KOPT-K1 (cell line): ENCODE measurements around the gene EME1.
"Not testable (repeated sequence)": the region's sequence is repeated elsewhere in the genome, so short reads cannot be mapped to it uniquely, and the experiment has no call there.

Experiments used
- H3K27ac ChIP-seq: fragments of 200-600 bp; sonication (generic); 2 replicates; pipeline ENCODE4 v1.5.1; 2016; ENCODE audit warnings: antibody characterized with exemption, mild to moderate bottlenecking, low read depth, low read length; ENCODE audit not compliant: poor library complexity, severe bottlenecking
- H3K36me3 ChIP-seq: fragments of 200-600 bp; sonication (generic); 2 replicates; pipeline ENCODE4 v1.5.1; 2017; ENCODE audit warnings: antibody characterized with exemption, mild to moderate bottlenecking, low read length, moderate library complexity; ENCODE audit not compliant: insufficient read depth
- H3K9me3 ChIP-seq: fragments of 200-600 bp; sonication (generic); 2 replicates; pipeline ENCODE4 v1.5.1; 2017; ENCODE audit warnings: antibody characterized with exemption, low read length, mild to moderate bottlenecking; ENCODE audit not compliant: insufficient read depth, poor library complexity, severe bottlenecking

The EME1 gene

DNA sequence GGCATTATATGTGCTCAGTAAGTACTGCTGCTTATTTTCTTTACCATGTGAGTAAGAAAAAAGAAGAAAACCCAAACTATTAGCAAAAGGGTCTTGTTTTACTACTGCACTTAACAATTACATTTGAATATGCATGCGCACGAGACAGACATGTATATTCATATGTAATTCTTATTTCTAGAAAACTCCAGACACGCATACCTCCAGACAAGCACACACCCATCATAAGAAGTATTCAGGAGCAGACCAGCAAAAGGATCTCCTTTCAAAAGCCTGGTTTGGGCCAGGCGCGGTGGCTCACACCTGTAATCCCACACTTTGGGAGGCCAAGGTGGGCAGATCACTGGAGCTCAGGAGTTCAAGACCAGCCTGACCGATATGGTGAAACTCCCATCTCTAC lies 16.5 kb downstream of the EME1 start:
- peaks cover 100% of the 10 kb centered on the region for H3K36me3 ChIP-seq
- no peaks in the 10 kb centered on the region for H3K9me3 ChIP-seq
- no peak overlapping the region for H3K27ac ChIP-seq

DNA sequence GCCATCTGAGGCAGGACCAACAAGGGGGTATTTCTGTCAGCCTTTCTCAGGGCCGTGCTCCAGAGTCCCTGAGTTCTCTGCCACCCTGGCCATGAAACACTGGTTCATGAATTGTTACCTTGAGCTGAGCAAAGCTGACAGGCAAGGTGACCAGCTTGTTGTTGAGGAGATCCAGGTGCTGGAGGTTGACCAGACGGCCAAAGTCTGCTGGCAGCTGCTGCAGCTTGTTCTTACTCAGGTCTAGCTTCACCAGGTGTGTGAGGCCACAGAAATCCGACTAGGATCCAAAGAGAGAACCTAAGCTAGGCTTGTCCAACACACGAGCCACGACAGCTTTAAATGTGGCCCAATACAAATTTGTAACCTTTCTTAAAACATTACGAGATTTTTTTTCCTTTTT lies 19.6 kb downstream of the EME1 start:
- Histone ChIP-seq H3K36me3 (peaks cover 80% of the 10 kb centered on the region), H3K9me3 (no peaks in the 10 kb centered on the region), H3K27ac (no peak overlapping the region)

DNA sequence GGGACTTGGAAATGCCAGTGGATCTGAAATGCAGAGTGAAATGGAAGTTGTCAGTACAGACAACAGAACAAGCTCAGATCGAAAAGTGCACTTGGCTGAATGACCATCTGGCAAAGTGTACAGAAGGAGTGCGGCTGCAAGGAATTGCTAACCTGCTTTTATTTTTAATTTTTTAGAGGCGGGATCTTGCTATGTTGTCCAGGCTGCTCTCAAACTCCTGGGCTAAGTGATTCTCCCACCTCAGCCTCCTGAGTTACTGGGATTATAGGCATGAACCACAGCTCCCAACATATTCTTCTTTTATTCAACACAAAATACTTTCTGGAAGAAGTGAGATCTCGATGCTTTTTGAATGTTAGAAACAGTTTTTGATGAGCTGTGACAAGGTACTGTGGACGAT lies 20.7 kb downstream of the EME1 start:
- peaks cover 69% of the 10 kb centered on the region for H3K36me3 ChIP-seq
- H3K9me3 ChIP-seq = no peaks in the 10 kb centered on the region
- no peak overlapping the region for H3K27ac ChIP-seq

DNA sequence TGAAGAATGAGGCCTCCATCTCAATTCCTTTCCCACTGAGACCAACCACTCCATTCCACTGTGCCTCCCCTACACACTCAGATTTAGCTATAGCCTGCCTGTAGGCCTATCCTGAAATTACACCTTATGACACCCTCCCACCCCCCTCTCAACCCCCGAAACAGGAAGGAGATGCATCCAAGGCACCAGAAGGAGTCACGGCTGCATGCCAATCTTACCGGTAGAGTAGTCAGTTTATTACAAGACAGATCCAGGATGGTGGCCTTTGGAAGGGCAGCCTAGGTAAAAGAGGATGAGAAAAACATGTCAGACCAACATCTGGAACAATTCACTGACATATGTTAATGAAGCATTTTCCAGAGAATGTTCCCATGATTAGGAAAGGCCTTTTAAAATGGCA lies 21.7 kb downstream of the EME1 start:
- Histone ChIP-seq H3K27ac (no peak overlapping the region), H3K9me3 (no peaks in the 10 kb centered on the region), H3K36me3 (peaks cover 59% of the 10 kb centered on the region)

DNA sequence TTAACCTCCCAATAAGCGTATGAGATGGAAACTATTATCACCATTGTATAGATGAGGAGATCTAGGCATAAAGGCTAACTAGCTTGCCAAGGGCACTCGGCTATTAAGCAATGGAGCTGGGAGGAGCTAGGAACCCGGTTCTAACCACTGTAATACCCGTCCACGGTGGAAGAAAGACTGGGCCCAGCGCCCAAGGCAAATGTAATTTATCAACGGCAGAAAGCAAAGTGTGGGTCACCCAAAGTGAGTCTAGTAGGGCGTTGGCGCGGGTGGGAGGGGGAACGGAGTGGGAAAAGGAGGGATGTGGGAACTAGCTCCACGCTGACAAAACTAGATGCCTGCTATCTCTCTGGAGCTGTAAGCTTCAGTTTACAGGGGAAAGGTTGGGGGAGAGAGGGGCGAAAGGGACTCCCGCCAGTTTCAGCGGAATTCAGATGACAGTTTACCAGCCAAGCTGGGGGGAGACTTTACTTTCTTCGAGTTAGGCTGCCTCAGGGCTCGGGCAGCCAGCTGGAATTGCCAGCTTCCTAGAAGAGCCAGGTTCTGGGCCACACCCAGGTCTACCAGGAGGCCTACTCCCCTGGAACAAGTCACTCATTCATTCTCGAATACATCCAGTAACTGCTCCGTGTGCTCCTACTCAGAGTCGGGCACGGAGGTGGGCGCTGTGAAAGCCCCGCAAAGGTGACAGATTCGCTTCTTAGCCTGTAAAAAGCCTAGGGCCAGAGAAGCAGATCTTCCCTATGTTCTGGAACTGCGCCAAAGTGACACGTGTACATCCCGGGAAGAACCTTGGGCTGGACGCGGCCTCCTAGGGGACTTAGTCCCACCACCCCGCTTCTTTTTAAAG lies 23.5 kb downstream of the EME1 start:
- no peaks in the 10 kb centered on the region for H3K9me3 ChIP-seq
- H3K27ac ChIP-seq = peak overlapping the region; percentile 75
- peaks cover 41% of the 10 kb centered on the region for H3K36me3 ChIP-seq

DNA sequence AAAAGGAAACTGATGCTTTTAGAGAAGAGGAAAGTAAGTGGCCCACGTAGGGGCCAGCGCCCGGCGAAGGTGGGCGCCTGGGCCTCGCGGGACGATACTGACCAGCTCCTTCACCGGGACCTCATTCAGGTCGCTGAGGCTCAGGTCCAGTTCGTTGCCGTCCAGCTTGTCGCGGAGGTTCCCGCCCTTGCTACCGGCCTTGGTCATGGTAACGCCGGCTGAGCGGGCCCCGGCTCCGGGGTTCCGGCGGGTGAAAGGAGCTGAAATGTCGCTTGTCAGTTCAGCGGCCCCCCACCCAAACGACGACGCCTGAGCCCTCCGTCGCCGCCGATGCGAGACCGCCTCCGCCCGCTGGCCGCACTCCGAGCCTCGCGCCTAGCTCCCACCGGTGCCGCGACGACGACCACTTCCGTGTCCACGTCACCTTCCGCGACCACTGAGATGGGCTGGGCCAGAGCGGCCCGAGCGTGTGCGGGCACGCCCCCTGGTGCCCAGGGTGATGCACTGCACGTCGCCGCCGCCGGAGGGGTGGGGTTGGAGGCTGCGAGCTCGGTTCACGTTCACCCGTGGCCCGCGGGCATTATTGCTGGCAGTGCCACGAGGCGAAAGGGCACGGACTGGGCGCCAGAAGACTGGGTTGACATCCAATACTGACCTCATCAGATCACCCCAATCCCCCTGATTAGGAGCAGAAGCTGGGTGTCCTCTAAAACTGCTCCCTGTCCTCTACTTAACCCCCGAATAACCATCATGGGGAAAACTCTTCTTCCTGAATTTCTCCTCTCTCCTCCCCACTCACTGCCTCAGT lies 24.3 kb downstream of the EME1 start, which contains the start of gene LRRC59:
Gene LRRC59 (minus strand): TSS at position 413 of the 808 bp plus-strand sequence. CDS start 206 bp downstream, at position 207.
- H3K36me3 ChIP-seq = peaks cover 33% of the 10 kb centered on the region
- peak within 1 kb of the TSS; percentile 75 for H3K27ac ChIP-seq
- no peaks in the 10 kb centered on the region for H3K9me3 ChIP-seq

DNA sequence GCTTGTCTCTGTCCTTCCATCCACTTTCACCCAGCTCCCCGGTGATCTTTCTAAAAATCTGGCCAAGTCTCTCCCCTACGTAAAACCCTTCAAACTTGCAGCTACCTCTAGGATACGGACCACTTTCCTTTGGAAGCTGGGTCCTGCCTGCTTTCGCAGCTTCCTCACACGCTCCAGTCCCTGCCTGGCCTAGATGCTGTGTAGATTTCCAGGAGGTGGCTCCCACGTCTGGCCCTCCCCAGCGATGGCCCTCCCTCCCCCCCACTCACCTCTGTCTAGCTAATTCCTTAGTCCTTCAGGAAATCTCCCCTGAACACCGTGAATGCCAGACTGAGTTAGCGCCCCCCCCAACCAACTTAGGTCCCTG lies 24.9 kb downstream of the EME1 start:
- Histone ChIP-seq H3K9me3 (no peaks in the 10 kb centered on the region), H3K27ac (peak overlapping the region; percentile 75), H3K36me3 (peaks cover 27% of the 10 kb centered on the region)

DNA sequence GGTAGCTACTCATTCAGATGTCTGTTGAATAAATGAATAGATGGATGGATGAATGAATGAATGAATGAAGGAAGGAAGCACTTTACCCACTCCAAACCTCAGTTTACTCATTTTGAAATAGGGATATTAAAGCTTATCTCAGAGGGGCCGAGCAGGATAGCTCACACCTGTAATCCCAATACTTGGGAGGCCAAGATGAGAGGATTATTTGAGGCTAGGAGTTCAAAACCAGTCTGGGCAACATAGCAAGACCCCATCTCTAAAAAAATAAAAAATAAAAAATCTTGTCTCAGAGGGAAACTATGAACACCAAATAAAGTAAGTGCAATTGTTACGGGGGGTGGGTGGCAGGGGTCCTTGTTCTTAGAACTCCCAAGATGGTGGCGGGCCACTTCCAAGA lies 25.6 kb downstream of the EME1 start:
- not testable (repeated sequence) for H3K9me3 ChIP-seq, H3K27ac ChIP-seq
- peaks cover 19% of the 10 kb centered on the region for H3K36me3 ChIP-seq

DNA sequence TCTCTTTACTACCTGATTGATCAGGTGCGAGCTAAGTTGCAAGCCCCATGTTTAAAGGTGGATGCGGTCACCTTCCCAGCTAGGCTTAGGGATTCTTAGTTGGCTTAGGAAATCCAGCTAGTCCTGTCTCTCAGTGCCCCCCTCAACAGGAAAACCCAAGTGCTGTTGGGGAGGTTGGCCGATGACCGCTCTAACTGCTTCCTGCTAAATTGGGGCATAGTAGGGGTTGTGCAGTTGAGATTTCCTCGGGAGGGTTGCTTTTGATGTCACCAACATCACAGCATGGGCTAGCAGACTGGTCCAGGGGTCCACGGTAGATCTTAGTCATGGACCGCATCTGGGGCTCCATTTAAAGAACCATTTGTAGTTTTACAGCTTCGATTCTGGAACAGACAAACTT lies 26.6 kb downstream of the EME1 start:
- H3K27ac ChIP-seq, H3K9me3 ChIP-seq, H3K36me3 ChIP-seq: not testable (repeated sequence)

DNA sequence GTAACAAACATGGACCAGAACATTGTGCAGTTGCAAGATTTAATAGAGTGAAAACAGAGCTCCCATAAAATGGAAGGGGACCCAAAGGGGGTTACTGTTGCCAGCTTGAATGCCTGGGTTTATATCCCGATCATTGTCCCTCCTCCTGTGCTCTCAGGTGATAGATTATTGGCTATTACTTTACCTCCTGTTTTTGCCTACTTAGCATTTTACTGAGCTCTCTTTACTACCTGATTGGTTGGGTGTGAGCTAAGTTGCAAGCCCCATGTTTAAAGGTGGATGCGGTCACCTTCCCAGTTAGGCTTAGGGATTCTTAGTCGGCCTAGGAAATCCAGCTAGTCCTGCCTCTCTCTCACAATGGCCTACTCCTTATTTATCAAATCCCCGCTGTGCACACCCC lies 32.3 kb downstream of the EME1 start:
- H3K9me3 ChIP-seq, H3K27ac ChIP-seq, H3K36me3 ChIP-seq: not testable (repeated sequence)

DNA sequence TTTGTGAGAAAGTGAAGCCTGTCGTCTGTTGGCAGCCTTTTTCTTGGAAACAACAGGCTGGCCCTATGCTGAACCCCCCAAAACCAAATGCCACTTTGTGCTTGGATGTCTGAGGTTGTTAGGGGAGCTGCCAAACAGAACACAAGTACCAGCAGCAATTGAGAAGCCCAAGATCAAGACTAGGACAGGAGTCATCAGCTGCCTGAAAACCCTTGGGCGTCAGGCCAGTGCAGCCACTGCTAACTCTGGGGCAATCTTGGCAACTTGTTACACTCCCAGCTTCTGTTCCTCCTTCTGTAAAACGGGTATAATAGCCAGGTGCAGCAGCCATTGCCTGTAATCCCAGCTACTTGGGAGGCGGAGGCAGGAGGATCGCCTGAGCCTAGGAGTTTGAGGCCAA lies 33.5 kb downstream of the EME1 start:
- H3K27ac ChIP-seq = no peak overlapping the region
- H3K9me3 ChIP-seq = no peaks in the 10 kb centered on the region
- no peaks in the 10 kb centered on the region for H3K36me3 ChIP-seq

DNA sequence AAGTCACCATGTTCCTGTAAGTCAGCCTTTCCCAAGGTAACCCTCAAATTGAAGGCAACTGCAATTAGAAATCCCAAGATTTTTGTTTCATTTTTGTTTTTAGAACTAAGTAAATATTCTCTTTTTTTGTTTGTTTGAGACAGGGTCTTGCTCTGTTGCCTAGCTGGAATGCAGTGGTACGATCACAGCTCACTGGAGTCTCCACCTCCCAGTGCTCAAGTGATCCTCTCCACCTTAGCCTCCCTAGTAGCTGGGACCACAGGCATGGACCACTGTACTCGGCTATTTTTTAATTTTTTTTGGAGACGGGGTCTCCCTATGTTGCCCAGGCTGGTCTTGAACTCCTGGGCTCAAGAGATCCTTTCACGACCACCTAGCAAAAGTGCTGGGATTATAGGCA lies 34.9 kb downstream of the EME1 start:
- Histone ChIP-seq H3K27ac (no peak overlapping the region), H3K36me3 (no peaks in the 10 kb centered on the region), H3K9me3 (no peaks in the 10 kb centered on the region)

DNA sequence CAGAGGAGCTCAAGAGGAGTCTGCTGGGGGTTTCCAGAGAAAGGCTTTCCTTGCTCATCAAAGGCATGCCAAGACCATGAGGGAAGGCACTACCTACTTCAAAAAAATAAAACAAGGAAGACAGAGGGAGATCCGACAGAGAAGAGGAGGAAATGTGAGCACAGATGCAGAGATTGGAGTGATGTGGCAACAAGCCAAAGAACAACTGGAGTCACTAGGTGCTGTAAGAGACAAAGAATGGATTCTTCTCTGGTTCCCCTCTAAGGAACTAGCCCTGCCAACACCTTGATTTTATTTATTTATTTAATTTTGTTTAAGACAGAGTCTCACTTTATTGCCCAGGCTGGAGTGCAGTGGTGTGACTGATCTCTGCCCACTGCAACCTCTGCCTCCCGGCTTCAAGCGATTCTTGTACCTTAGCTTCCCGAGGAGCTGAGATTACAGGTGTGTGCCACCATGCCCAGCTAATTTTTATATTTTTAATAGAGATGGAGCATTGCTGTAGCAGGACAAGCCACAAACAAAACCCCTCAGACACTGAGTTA lies 39.2 kb downstream of the EME1 start:
- H3K36me3 ChIP-seq = no peaks in the 10 kb centered on the region
- no peak overlapping the region for H3K27ac ChIP-seq
- H3K9me3 ChIP-seq = no peaks in the 10 kb centered on the region

DNA sequence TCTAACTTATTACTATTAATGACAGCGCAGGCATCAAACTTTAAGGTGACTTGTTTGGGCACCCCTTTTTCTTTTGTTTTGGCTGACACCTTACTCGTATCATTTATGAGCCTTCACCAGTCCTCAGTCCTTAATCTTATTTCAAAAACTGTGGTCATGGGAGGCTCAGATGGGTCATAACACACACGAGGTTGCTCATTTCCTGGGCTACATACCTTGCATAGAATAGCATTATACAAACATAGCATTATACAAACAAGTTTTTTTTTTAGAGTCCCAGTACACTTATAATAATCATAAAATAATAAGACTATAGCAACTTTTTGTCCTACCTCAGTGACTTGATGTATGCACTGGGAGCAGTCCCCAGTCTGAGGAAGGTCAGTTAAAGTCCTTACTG lies 41.8 kb downstream of the EME1 start:
- Histone ChIP-seq H3K36me3 (no peaks in the 10 kb centered on the region), H3K27ac (no peak overlapping the region), H3K9me3 (peaks cover 7% of the 10 kb centered on the region)

DNA sequence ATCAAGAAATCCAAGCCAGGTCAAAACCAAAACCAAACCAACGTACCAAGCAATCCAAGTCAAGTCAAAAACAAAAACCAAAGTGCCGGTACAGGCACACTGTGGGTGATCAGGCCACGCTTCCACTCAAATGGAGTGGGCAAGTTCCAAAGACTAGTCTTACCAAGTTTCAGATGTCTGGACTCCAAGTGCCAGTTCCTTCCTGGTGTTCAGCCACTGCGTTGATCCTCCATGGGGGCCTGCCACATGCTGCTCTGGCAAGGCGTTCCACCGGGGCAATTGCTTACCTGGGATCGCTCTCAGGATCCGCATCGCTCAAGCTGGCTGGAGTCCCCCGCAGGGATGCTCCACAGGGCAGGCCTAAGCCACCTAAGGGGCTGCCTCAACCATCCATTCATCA lies 46.5 kb downstream of the EME1 start:
- H3K27ac ChIP-seq, H3K36me3 ChIP-seq, H3K9me3 ChIP-seq: not testable (repeated sequence)
